H1 (cell line): ENCODE results near the gene ZNF689.

Source experiments
- CTCF ChIP-seq, 3 experiments: IDR thresholded peaks; 1 replicate in 2 of 3; 2 replicates in 1 of 3; pipeline versions ENCODE4 v1.5.1 to v1.6.1; 2011; ENCODE audit warnings: low read length in 3 of 3, mild to moderate bottlenecking in 3 of 3, inconsistent platforms in 2 of 3, low read depth in 1 of 3, moderate library complexity in 1 of 3; ENCODE audit not compliant: insufficient read depth in 1 of 3; ENCODE audit errors: control extremely low read depth in 1 of 3
- EP300 ChIP-seq, 2 experiments: IDR thresholded peaks; 1 replicate in 1 of 2; 2 replicates in 1 of 2; pipeline ENCODE4 v1.6.1; 2011 to 2012; ENCODE audit warnings: low read depth in 2 of 2, low read length in 2 of 2, mild to moderate bottlenecking in 2 of 2, borderline replicate concordance in 1 of 2, inconsistent platforms in 1 of 2, moderate library complexity in 1 of 2
- EZH2 ChIP-seq: fragments of 200-600 bp; sonication (generic); IDR thresholded peaks from 2 replicates; pipeline ENCODE4 v1.7.1; 2012; ENCODE audit warnings: low read depth, mild to moderate bottlenecking, moderate library complexity, low read length, inconsistent platforms; ENCODE audit not compliant: severe bottlenecking
- FOSL1 ChIP-seq: IDR thresholded peaks from 2 replicates; pipeline ENCODE4 v1.6.1; 2011; ENCODE audit warnings: mild to moderate bottlenecking, low read depth, low read length, moderate library complexity; ENCODE audit not compliant: insufficient read depth
- POLR2AphosphoS5 ChIP-seq: IDR thresholded peaks from 2 replicates; pipeline ENCODE4 v1.6.1; 2011; ENCODE audit warnings: low read depth, low read length
- RFX5 ChIP-seq: IDR thresholded peaks from 2 replicates; pipeline ENCODE4 v1.6.1; 2011; ENCODE audit warnings: low read depth, low read length, improper control_type of control experiment, borderline replicate concordance
- TBP ChIP-seq: IDR thresholded peaks from 2 replicates; pipeline ENCODE4 v1.6.1; 2011; ENCODE audit warnings: low read depth, low read length, improper control_type of control experiment

DNA sequence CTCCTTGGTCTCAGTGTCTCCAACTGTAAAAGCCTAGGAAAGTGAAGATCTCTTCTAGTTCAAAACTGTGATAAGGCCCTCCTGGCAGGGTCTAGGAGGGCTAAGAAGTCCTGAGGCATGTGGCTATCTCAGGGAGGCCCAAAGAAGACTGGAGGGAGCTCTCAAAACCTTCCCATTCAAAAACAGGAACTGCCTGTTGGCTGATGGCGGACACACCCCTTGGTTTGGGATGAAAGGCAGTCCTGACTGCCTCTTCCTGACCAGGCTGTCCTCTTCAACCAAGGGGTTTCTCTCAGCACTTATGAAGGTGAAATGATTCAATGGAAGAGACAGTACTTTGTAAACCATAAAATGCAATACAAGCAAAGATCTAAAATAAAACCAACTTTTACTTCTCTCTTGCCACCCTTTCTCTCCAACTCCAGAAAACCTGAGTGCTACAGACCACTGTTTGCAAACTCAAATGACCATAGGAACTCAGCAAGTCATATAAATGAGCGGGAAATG, 56.7 kb downstream of the ZNF689 start:
- TF ChIP-seq EZH2 (no peak), CTCF (IDR thresholded peaks at IDR 0.05; ENCODE audit: control extremely low read depth in 1 of 3, insufficient read depth in 1 of 3, low read depth in 1 of 3, low read length in 3 of 3) (no peak), TBP (no peak), POLR2AphosphoS5 (no peak), FOSL1 (no peak), EP300 (IDR thresholded peaks at IDR 0.05; ENCODE audit: borderline replicate concordance in 1 of 2, low read depth in 2 of 2, low read length in 2 of 2) (no peak), RFX5 (no peak)
